Gastrocnemius medialis (tissue), 4 donors: ENCODE results near the gene TIAL1.

ENCODE experiments used
- POLR2A ChIP-seq, 2 donors: fragments of 450-650 bp; IDR thresholded peaks; one replicate each; pipeline ENCODE4 v1.6.1; 2017; ENCODE audit warnings: antibody characterized with exemption in 2 of 2, mild to moderate bottlenecking in 2 of 2, moderate library complexity in 2 of 2
- TF ChIP-seq, protein P1 (sequence below), 5 experiments: fragments of 450-650 bp in 3 of 5; fragments of 200-600 bp in 2 of 5; sonication (generic) in 2 of 5; IDR thresholded peaks in 4 of 5; conservative IDR thresholded peaks in 1 of 5; 1 replicate in 4 of 5; 2 replicates in 1 of 5; pipeline ENCODE4 v1.5.1; 2016 to 2019; ENCODE audit warnings: antibody characterized with exemption in 5 of 5, mild to moderate bottlenecking in 3 of 5, moderate library complexity in 3 of 5

DNA sequence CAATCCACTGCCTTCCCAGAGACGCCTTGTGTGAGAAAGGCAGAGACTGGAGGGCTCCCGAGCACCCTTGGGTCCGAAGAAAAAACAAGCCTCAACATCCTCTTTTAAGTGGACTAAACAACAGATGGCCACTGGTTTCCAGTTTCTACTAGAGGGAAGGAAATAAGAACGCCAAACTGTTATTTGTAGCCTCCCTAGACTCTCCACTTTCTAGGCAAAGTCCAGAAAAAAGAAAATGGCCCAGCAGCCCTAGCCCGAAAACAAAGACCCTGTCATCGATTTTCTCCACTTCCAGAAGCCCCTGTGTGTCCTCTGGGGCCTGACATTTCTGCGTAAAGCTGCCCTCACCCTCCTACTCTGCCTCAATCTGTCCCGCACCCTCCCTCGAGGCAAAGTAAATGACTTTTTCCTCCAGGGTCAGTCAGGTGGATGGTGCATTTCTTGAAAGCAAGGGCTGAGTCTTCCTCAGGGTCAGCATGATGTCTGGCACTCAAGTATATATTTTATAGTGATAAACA is 60.2 kb downstream of the TIAL1 start:
- TF ChIP-seq, protein P1, sequence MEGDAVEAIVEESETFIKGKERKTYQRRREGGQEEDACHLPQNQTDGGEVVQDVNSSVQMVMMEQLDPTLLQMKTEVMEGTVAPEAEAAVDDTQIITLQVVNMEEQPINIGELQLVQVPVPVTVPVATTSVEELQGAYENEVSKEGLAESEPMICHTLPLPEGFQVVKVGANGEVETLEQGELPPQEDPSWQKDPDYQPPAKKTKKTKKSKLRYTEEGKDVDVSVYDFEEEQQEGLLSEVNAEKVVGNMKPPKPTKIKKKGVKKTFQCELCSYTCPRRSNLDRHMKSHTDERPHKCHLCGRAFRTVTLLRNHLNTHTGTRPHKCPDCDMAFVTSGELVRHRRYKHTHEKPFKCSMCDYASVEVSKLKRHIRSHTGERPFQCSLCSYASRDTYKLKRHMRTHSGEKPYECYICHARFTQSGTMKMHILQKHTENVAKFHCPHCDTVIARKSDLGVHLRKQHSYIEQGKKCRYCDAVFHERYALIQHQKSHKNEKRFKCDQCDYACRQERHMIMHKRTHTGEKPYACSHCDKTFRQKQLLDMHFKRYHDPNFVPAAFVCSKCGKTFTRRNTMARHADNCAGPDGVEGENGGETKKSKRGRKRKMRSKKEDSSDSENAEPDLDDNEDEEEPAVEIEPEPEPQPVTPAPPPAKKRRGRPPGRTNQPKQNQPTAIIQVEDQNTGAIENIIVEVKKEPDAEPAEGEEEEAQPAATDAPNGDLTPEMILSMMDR (IDR thresholded peaks at IDR 0.05 in 4 of 5, conservative IDR thresholded peaks at IDR 0.05 in 1 of 5) = no peak
- no peak for TF ChIP-seq POLR2A (IDR thresholded peaks at IDR 0.05)
